Right hindlimb (tissue), 1 donor: Measurements from ENCODE around the gene SPATA9.
"Not testable (repeated sequence)": the region's sequence is repeated elsewhere in the genome, so short reads cannot be mapped to it uniquely, and the experiment has no call there.

ENCODE experiments used
- DNase-seq: peaks from one replicate; pipeline ENCODE4 v3.0.0-alpha.2; 2018

Gene SPATA9

GRCh38 chr5:95715799-95716461 lies 33.1 kb upstream of the SPATA9 start:
- DNase-seq = no peak

GRCh38 chr5:95713960-95714710 lies 31.3 kb upstream of the SPATA9 start:
- no peak for DNase-seq

- not testable (repeated sequence) for DNase-seq
These were observed 30.5 kb upstream of the SPATA9 start for GRCh38 chr5:95713246-95713645.

- no peak for DNase-seq
These were observed 29.7 kb upstream of the SPATA9 start for GRCh38 chr5:95712347-95712958.

- no peak for DNase-seq
These were observed 28.9 kb upstream of the SPATA9 start for GRCh38 chr5:95711501-95712346.

GRCh38 chr5:95710651-95711500 lies 28.1 kb upstream of the SPATA9 start:
- DNase-seq = peak; percentile 42

GRCh38 chr5:95709967-95710650 lies 27.3 kb upstream of the SPATA9 start:
- DNase-seq = peak; percentile 41

- no peak for DNase-seq
These were observed 26.1 kb upstream of the SPATA9 start for GRCh38 chr5:95708876-95709275.

- not testable (repeated sequence) for DNase-seq
These were observed 24.9 kb upstream of the SPATA9 start for GRCh38 chr5:95707534-95708188.

- no peak for DNase-seq
These were observed 24.3 kb upstream of the SPATA9 start for GRCh38 chr5:95707055-95707454.

- not testable (repeated sequence) for DNase-seq
These were observed 23.4 kb upstream of the SPATA9 start for GRCh38 chr5:95706196-95706595.

GRCh38 chr5:95704150-95704549 lies 21.4 kb upstream of the SPATA9 start:
- DNase-seq = no peak

GRCh38 chr5:95701074-95701473 lies 18.3 kb upstream of the SPATA9 start:
- no peak for DNase-seq

GRCh38 chr5:95699337-95699736 lies 16.5 kb upstream of the SPATA9 start:
- DNase-seq = no peak

- DNase-seq = no peak
These were observed 15.2 kb upstream of the SPATA9 start for GRCh38 chr5:95697781-95698681.

GRCh38 chr5:95690333-95690732 lies 7.5 kb upstream of the SPATA9 start:
- DNase-seq = no peak

- no peak for DNase-seq
These were observed 6.9 kb upstream of the SPATA9 start for GRCh38 chr5:95689680-95690079.

- DNase-seq = no peak
These were observed 3.9 kb upstream of the SPATA9 start for GRCh38 chr5:95686651-95687050.

- DNase-seq = no peak
These were observed 1.6 kb upstream of the SPATA9 start for GRCh38 chr5:95684361-95684760.

GRCh38 chr5:95673081-95673480 lies 9.7 kb downstream of the SPATA9 start:
- DNase-seq = no peak
